ACHN (cell line): ENCODE measurements around the gene CNTN4.

Experiments used
- DNase-seq: peaks from one replicate; pipeline ENCODE4 v3.0.0-alpha.2; 2015
- in situ Hi-C: cut with HindIII; loops from 2 replicates; pipeline ENCODE4 v1.10.0; 2017; ENCODE audit warnings: low sequenced_read_pairs, low pct_ligation_motif_present, low pct_unique_long_range_greater_than_20kb

CNTN4 gene

GRCh38 chr3:2686816-2687502 is 588.3 kb downstream of the CNTN4 start:
- in situ Hi-C loops, result no loop called here
- no peak for DNase-seq

- in situ Hi-C loops, result no loop called here
- no peak for DNase-seq
Measured at GRCh38 chr3:2697589-2697988, 598.9 kb downstream of the CNTN4 start.

- no peak for DNase-seq
- in situ Hi-C loops, result no loop called here
Measured at GRCh38 chr3:2701471-2701870, 602.8 kb downstream of the CNTN4 start.

GRCh38 chr3:2706144-2706835 is 607.6 kb downstream of the CNTN4 start:
- no peak for DNase-seq

GRCh38 chr3:2706836-2707210 is 608.2 kb downstream of the CNTN4 start:
- in situ Hi-C loops, result no loop called here
- no peak for DNase-seq

More at GRCh38 chr3:2706144-2706835, 607.6 kb downstream of the CNTN4 start:
- in situ Hi-C loops, result no loop called here

GRCh38 chr3:2711081-2711480 is 612.4 kb downstream of the CNTN4 start:
- no peak for DNase-seq
- in situ Hi-C loops, result no loop called here

- in situ Hi-C loops, result no loop called here
Measured at GRCh38 chr3:2713923-2714322, 615.3 kb downstream of the CNTN4 start.

GRCh38 chr3:2714834-2715233 is 616.2 kb downstream of the CNTN4 start:
- DNase-seq, result no peak
- in situ Hi-C loops, result no loop called here

More at GRCh38 chr3:2713923-2714322, 615.3 kb downstream of the CNTN4 start:
- DNase-seq, result peak; percentile 5

GRCh38 chr3:2727101-2727500 is 628.4 kb downstream of the CNTN4 start:
- no peak for DNase-seq
- in situ Hi-C loops, result no loop called here

- no peak for DNase-seq
Measured at GRCh38 chr3:2727610-2728318, 629.1 kb downstream of the CNTN4 start.

GRCh38 chr3:2731843-2732242 is 633.2 kb downstream of the CNTN4 start:
- no peak for DNase-seq
- in situ Hi-C loops, result no loop called here

More at GRCh38 chr3:2727610-2728318, 629.1 kb downstream of the CNTN4 start:
- in situ Hi-C loops, result no loop called here

- DNase-seq, result no peak
Measured at GRCh38 chr3:2735392-2735894, 636.8 kb downstream of the CNTN4 start.

GRCh38 chr3:2741516-2741915 is 642.9 kb downstream of the CNTN4 start:
- DNase-seq, result no peak
- in situ Hi-C loops, result no loop called here

More at GRCh38 chr3:2735392-2735894, 636.8 kb downstream of the CNTN4 start:
- in situ Hi-C loops, result no loop called here

- in situ Hi-C loops, result no loop called here
- DNase-seq, result peak; percentile 17
Measured at GRCh38 chr3:2765002-2765579, 666.4 kb downstream of the CNTN4 start.

GRCh38 chr3:2770451-2770850 is 671.8 kb downstream of the CNTN4 start:
- in situ Hi-C loops, result no loop called here
- DNase-seq, result no peak

GRCh38 chr3:2771193-2771592 is 672.5 kb downstream of the CNTN4 start:
- in situ Hi-C loops, result no loop called here
- no peak for DNase-seq

GRCh38 chr3:2771741-2772140 is 673.1 kb downstream of the CNTN4 start:
- DNase-seq, result no peak
- in situ Hi-C loops, result no loop called here

- no peak for DNase-seq
- in situ Hi-C loops, result no loop called here
Measured at GRCh38 chr3:2772803-2773202, 674.1 kb downstream of the CNTN4 start.
